OCI-LY3 (cell line): ENCODE results near the gene SUSD4.

Source experiments
- CTCF ChIP-seq: fragments of 200-600, 300-600 bp; sonication (generic); IDR thresholded peaks from 2 replicates; pipeline ENCODE4 v1.5.1; 2014; ENCODE audit warnings: antibody characterized with exemption, low read length, low read depth
- EZH2phosphoT487 ChIP-seq: fragments of 200-600 bp; shearing (Covaris generic); IDR thresholded peaks from 2 replicates; pipeline ENCODE4 v1.6.1; 2018; ENCODE audit warnings: antibody characterized with exemption, mixed run types, low read depth

DNA sequence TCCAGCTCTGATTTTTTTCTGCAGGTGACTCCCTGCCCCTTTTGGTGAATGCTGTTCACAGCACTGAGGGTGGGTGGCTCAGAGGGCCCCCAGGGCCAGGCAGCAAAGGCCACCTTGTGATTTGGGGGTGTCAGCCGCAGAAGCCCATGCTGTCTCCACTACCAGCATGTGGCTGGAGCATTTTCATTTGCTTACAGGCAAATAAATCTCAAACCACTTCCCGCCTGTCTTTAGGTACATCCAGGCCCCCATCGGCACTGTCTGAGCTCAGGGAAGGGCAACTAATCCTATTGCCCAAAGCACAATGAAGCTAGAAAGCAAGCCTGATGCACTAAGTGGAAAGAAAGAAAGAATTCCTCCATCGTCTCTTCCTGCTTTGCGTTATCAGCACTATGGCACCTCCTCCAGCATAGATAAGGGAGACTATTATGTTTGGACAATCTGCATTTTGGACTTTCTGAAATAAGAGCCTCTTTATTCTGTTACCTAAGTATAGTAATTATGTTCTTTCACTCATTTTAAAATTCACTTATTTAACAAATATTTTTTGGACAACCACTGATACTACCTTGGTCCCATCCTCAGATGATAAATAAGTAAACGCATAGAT lies 120.4 kb downstream of the SUSD4 start:
- TF ChIP-seq EZH2phosphoT487: no peak
- TF ChIP-seq CTCF: no peak
